CD8-positive, alpha-beta memory T cell (primary cell): Measurements from ENCODE around the gene ARHGAP26. TPM values are rescaled to one million over a fixed set of nuclear protein-coding genes. Genes with fewer than 3 reads are reported as not detected.
A peak's percentile ranks its signal among the peaks of the same experiment; 100 is the strongest.

Source experiments
- CTCF ChIA-PET: fragments of 350-600 bp; sonication (Branson Sonifier 250); formaldehyde crosslinking; loops from one replicate; lab custom pipeline; 2021; ENCODE audit warnings: antibody characterized with exemption; lab: Charles Lee
- POLR2A ChIA-PET: fragments of 350-600 bp; sonication (Branson Sonifier 250); formaldehyde crosslinking; loops from one replicate; lab custom pipeline; 2021; ENCODE audit warnings: antibody characterized with exemption; lab: Charles Lee
- DNase-seq, 5 donors: peaks; one replicate each; pipeline versions ENCODE4 v3.0.0 to v3.0.0-alpha.2; 2020 to 2022; ENCODE audit warnings: mixed read lengths in 1 of 5
- H3K27ac ChIP-seq: one replicate; pipeline ENCODE4 v1.7.0; 2013; ENCODE audit warnings: low read depth, mild to moderate bottlenecking, low read length, moderate library complexity
- H3K27me3 ChIP-seq: 2 replicates; pipeline ENCODE4 v1.7.0; 2013; ENCODE audit warnings: low read length, mild to moderate bottlenecking; ENCODE audit not compliant: insufficient read depth, poor library complexity, severe bottlenecking
- H3K36me3 ChIP-seq: 2 replicates; pipeline ENCODE4 v1.7.0; 2013; ENCODE audit warnings: mild to moderate bottlenecking, low read length, moderate library complexity; ENCODE audit not compliant: insufficient read depth
- H3K4me1 ChIP-seq: 2 replicates; pipeline ENCODE4 v1.7.0; 2013; ENCODE audit warnings: mild to moderate bottlenecking, low read length, moderate library complexity; ENCODE audit not compliant: insufficient read depth
- H3K4me3 ChIP-seq: 2 replicates; pipeline ENCODE4 v1.7.0; 2013; ENCODE audit warnings: mild to moderate bottlenecking, low read length
- H3K9me3 ChIP-seq: 2 replicates; pipeline ENCODE4 v1.7.0; 2013; ENCODE audit warnings: mild to moderate bottlenecking, low read length
- H3K27ac Mint-ChIP-seq, 8 donors: one replicate each; pipeline ENCODE4 v1.8.0; 2020 to 2021; ENCODE audit warnings: mixed read lengths in 8 of 8, mild to moderate bottlenecking in 6 of 8, inconsistent platforms in 3 of 8, moderate library complexity in 3 of 8
- H3K27me3 Mint-ChIP-seq, 2 donors: one replicate each; pipeline ENCODE4 v1.8.0; 2020 to 2021; ENCODE audit warnings: mixed read lengths in 2 of 2, mild to moderate bottlenecking in 1 of 2, moderate library complexity in 1 of 2
- H3K36me3 Mint-ChIP-seq, 3 donors: one replicate each; pipeline ENCODE4 v1.8.0; 2020 to 2021; ENCODE audit warnings: mixed read lengths in 3 of 3, inconsistent platforms in 1 of 3, mild to moderate bottlenecking in 1 of 3
- H3K4me1 Mint-ChIP-seq, 3 donors: one replicate each; pipeline ENCODE4 v1.8.0; 2020 to 2021; ENCODE audit warnings: mixed read lengths in 3 of 3, inconsistent platforms in 1 of 3, mild to moderate bottlenecking in 1 of 3
- H3K4me3 Mint-ChIP-seq, 7 donors: one replicate each; pipeline ENCODE4 v1.8.0; 2020 to 2021; ENCODE audit warnings: mixed read lengths in 7 of 7, mild to moderate bottlenecking in 6 of 7, moderate library complexity in 4 of 7, inconsistent platforms in 2 of 7
- H3K9me3 Mint-ChIP-seq, 5 donors: one replicate each; pipeline ENCODE4 v1.8.0; 2020 to 2022; ENCODE audit warnings: mixed read lengths in 5 of 5, mild to moderate bottlenecking in 3 of 5, moderate library complexity in 2 of 5, inconsistent platforms in 1 of 5
- polyA plus RNA-seq: library from polyadenylated mRNA; unstranded; fragments of 300-500 nt; fragmentation: Illumina TruSeq; gene quantifications from one replicate; pipeline ENCODE4 v1.2.3, GENCODE V29; 2021
- total RNA-seq, 2 experiments: library from RNA; stranded (reverse); gene quantifications; one replicate each; pipeline ENCODE4 v1.2.3, GENCODE V29; 2021

ARHGAP26 gene
- total and polyA plus RNA-seq, 3 experiments from 2014 or later = 16.7 to 37.1 (median 19.7) TPM

GRCh38 chr5:142823806-142824205, 53.6 kb downstream of the ARHGAP26 start:
- Histone ChIP-seq H3K9me3 (no peaks in the 10 kb centered on the region), H3K4me1 (peaks cover 25% of the 10 kb centered on the region), H3K27ac (no peak overlapping the region), H3K36me3 (no peaks in the 10 kb centered on the region), H3K4me3 (no peak overlapping the region), H3K27me3 (no peaks in the 10 kb centered on the region)
- H3K4me1 Mint-ChIP-seq = peaks cover 92 to 98% (median 93%) of the 10 kb centered on the region in 3 donors
- no peaks in the 10 kb centered on the region for H3K27me3 Mint-ChIP-seq
- H3K9me3 Mint-ChIP-seq = peaks cover 0 to 1% (median 0%) of the 10 kb centered on the region in 5 donors
- no peak overlapping the region for H3K4me3 Mint-ChIP-seq
- ChIA-PET POLR2A (no interaction called here), CTCF (interaction anchor here (0.9 to 2.3 kb wide), 7 partner anchors 9 to 107 kb away, joined by 3 to 8 read pairs (median 3); partner anchors contain the start of gene ARHGAP26)
- DNase-seq = no peak
- peaks cover 3 to 4% (median 3%) of the 10 kb centered on the region in 3 donors for H3K36me3 Mint-ChIP-seq
- H3K27ac Mint-ChIP-seq = peak overlapping the region in 3 of 8 donors; percentile 49 to 60 (median 55)

- ChIA-PET POLR2A (no interaction called here), CTCF (interaction anchor here (0.9 to 2.3 kb wide), 6 partner anchors 8 to 107 kb away, joined by 3 to 8 read pairs (median 4); partner anchors contain the start of gene ARHGAP26)
- Mint-ChIP-seq H3K9me3 (peaks cover 0 to 1% (median 0%) of the 10 kb centered on the region in 5 donors), H3K4me3 (no peak overlapping the region), H3K36me3 (peaks cover 2 to 4% (median 3%) of the 10 kb centered on the region in 3 donors), H3K27ac (peak overlapping the region in 3 of 8 donors; percentile 4 to 95 (median 24)), H3K4me1 (peaks cover 92 to 98% (median 93%) of the 10 kb centered on the region in 3 donors), H3K27me3 (no peaks in the 10 kb centered on the region)
- H3K4me1 ChIP-seq = peaks cover 25% of the 10 kb centered on the region
- no peaks in the 10 kb centered on the region for H3K9me3 ChIP-seq
- H3K27me3 ChIP-seq = no peaks in the 10 kb centered on the region
- no peaks in the 10 kb centered on the region for H3K36me3 ChIP-seq
- H3K27ac ChIP-seq = no peak overlapping the region
- DNase-seq = no peak
- no peak overlapping the region for H3K4me3 ChIP-seq
Measured at GRCh38 chr5:142824391-142824790, 54.2 kb downstream of the ARHGAP26 start.

GRCh38 chr5:142825378-142826089, 55.4 kb downstream of the ARHGAP26 start:
- Mint-ChIP-seq H3K9me3 (peaks cover 0 to 1% (median 0%) of the 10 kb centered on the region in 5 donors), H3K4me3 (peak overlapping the region in 2 of 7 donors; percentile 36 to 61), H3K27ac (peak overlapping the region in 3 of 8 donors; percentile 18 to 86 (median 75)), H3K36me3 (peaks cover 2 to 4% (median 3%) of the 10 kb centered on the region in 3 donors), H3K4me1 (peaks cover 91 to 99% (median 94%) of the 10 kb centered on the region in 3 donors), H3K27me3 (no peaks in the 10 kb centered on the region)
- DNase-seq = no peak
- Histone ChIP-seq H3K4me1 (peaks cover 25% of the 10 kb centered on the region), H3K27me3 (no peaks in the 10 kb centered on the region), H3K9me3 (no peaks in the 10 kb centered on the region), H3K4me3 (no peak overlapping the region), H3K36me3 (no peaks in the 10 kb centered on the region), H3K27ac (no peak overlapping the region)
- ChIA-PET CTCF (interaction anchor here (1.0 kb wide), 1 partner anchor 9 kb away, joined by 3 read pairs; no protein-coding TSS in a partner anchor), POLR2A (no interaction called here)

- Mint-ChIP-seq H3K4me3 (peak overlapping the region in 2 of 7 donors; percentile 36 to 61), H3K36me3 (peaks cover under 1 to 2% (median 2%) of the 10 kb centered on the region in 3 donors), H3K9me3 (no peaks in the 10 kb centered on the region), H3K4me1 (peaks cover 90 to 99% (median 94%) of the 10 kb centered on the region in 3 donors), H3K27ac (peak overlapping the region in 4 of 8 donors; percentile 7 to 86 (median 69)), H3K27me3 (no peaks in the 10 kb centered on the region)
- H3K36me3 ChIP-seq = no peaks in the 10 kb centered on the region
- peaks cover 25% of the 10 kb centered on the region for H3K4me1 ChIP-seq
- CTCF ChIA-PET = interaction anchor here (1.0 kb wide), 1 partner anchor 9 kb away, joined by 3 read pairs; no protein-coding TSS in a partner anchor
- no peaks in the 10 kb centered on the region for H3K9me3 ChIP-seq
- no peak overlapping the region for H3K27ac ChIP-seq
- H3K27me3 ChIP-seq = no peaks in the 10 kb centered on the region
- DNase-seq = no peak
- H3K4me3 ChIP-seq = no peak overlapping the region
- POLR2A ChIA-PET = no interaction called here
Measured at GRCh38 chr5:142826093-142826492, 55.9 kb downstream of the ARHGAP26 start.

- ChIA-PET CTCF (interaction anchor here (1.1 to 1.9 kb wide), 2 partner anchors 28 to 40 kb away, joined by 4 to 7 read pairs; no protein-coding TSS in a partner anchor), POLR2A (interaction anchor here (0.5 to 1.8 kb wide), 2 partner anchors 56 to 457 kb away, joined by 6 to 8 read pairs; partner anchors contain the start of gene ARHGAP26)
- no peaks in the 10 kb centered on the region for H3K9me3 Mint-ChIP-seq
Measured at GRCh38 chr5:142826741-142827492, 56.7 kb downstream of the ARHGAP26 start.

GRCh38 chr5:142827934-142828576, 57.9 kb downstream of the ARHGAP26 start:
- Histone ChIP-seq H3K4me1 (peaks cover 21% of the 10 kb centered on the region), H3K4me3 (no peak overlapping the region), H3K9me3 (no peaks in the 10 kb centered on the region), H3K36me3 (no peaks in the 10 kb centered on the region), H3K27ac (no peak overlapping the region), H3K27me3 (no peaks in the 10 kb centered on the region)
- ChIA-PET POLR2A (interaction anchor here (1.8 kb wide), 1 partner anchor 57 kb away, joined by 6 read pairs; the partner anchor contains the start of gene ARHGAP26), CTCF (interaction anchor here (1.9 kb wide), 1 partner anchor 30 kb away, joined by 7 read pairs; no protein-coding TSS in a partner anchor)
- no peak for DNase-seq
- H3K9me3 Mint-ChIP-seq = no peaks in the 10 kb centered on the region
- H3K4me3 Mint-ChIP-seq = peak overlapping the region in 1 of 7 donors; percentile 57
- H3K36me3 Mint-ChIP-seq = peaks cover 0 to 4% (median 0%) of the 10 kb centered on the region in 3 donors
- peaks cover 89 to 99% (median 96%) of the 10 kb centered on the region in 3 donors for H3K4me1 Mint-ChIP-seq
- no peaks in the 10 kb centered on the region for H3K27me3 Mint-ChIP-seq
- peak overlapping the region in 2 of 8 donors; percentile 13 to 56 for H3K27ac Mint-ChIP-seq

More at GRCh38 chr5:142826741-142827492, 56.7 kb downstream of the ARHGAP26 start:
- peaks cover 25% of the 10 kb centered on the region for H3K4me1 ChIP-seq
- H3K36me3 ChIP-seq = no peaks in the 10 kb centered on the region
- Mint-ChIP-seq H3K27me3 (no peaks in the 10 kb centered on the region), H3K4me1 (peaks cover 91 to 99% (median 96%) of the 10 kb centered on the region in 3 donors), H3K4me3 (peak overlapping the region in 5 of 7 donors; percentile 16 to 79 (median 56)), H3K27ac (peak overlapping the region; percentile 24 to 84 (median 64)), H3K36me3 (peaks cover 0 to 3% (median 1%) of the 10 kb centered on the region in 3 donors)
- DNase-seq = peak in 4 of 5 donors; percentile 8 to 61 (median 12)
- no peaks in the 10 kb centered on the region for H3K9me3 ChIP-seq
- H3K27ac ChIP-seq = no peak overlapping the region
- no peaks in the 10 kb centered on the region for H3K27me3 ChIP-seq
- H3K4me3 ChIP-seq = no peak overlapping the region
